HL-60 (cell line): ENCODE results near the gene TMEM266.

ENCODE experiments used
- DNase-seq, 2 experiments: peaks; one replicate each; pipeline ENCODE4 v3.0.0-alpha.2; 2010 to 2020; ENCODE audit warnings: low read depth in 1 of 2, low spot score in 1 of 2
- H3K27ac ChIP-seq: fragments of 250-450 bp; sonication (Bioruptor Pico); replicated peaks from 2 replicates; pipeline ENCODE4 v1.5.1; 2020; ENCODE audit warnings: mild to moderate bottlenecking, moderate library complexity
- H3K27me3 ChIP-seq: fragments of 250-450 bp; sonication (Bioruptor Pico); 2 replicates; pipeline ENCODE4 v1.5.1; 2021; ENCODE audit warnings: mild to moderate bottlenecking, moderate library complexity; ENCODE audit not compliant: insufficient read depth, poor library complexity, severe bottlenecking
- H3K4me3 ChIP-seq: replicated peaks from 2 replicates; pipeline ENCODE4 v1.5.1; 2011; ENCODE audit warnings: mild to moderate bottlenecking, control low read depth, low read length; ENCODE audit not compliant: insufficient read depth
- GABPA ChIP-seq: IDR thresholded peaks from 2 replicates; pipeline ENCODE4 v1.6.1; 2012; ENCODE audit warnings: low read depth
- POLR2AphosphoS5 ChIP-seq: IDR thresholded peaks from 2 replicates; pipeline ENCODE4 v1.6.1; 2012; ENCODE audit warnings: low read depth
- SPI1 ChIP-seq: IDR thresholded peaks from 2 replicates; pipeline ENCODE4 v1.6.1; 2012; ENCODE audit warnings: low read depth, mild to moderate bottlenecking, borderline replicate concordance
- TF ChIP-seq, protein P1 (sequence below): IDR thresholded peaks from 2 replicates; pipeline ENCODE4 v1.6.1; 2012; ENCODE audit warnings: low read depth; ENCODE audit not compliant: insufficient replicate concordance
- TF ChIP-seq, protein P2 (sequence below): IDR thresholded peaks from one replicate; pipeline ENCODE4 v1.5.1; 2011; ENCODE audit warnings: low read length, control low read depth, inconsistent platforms; ENCODE audit not compliant: insufficient read depth

Gene TMEM266

DNA sequence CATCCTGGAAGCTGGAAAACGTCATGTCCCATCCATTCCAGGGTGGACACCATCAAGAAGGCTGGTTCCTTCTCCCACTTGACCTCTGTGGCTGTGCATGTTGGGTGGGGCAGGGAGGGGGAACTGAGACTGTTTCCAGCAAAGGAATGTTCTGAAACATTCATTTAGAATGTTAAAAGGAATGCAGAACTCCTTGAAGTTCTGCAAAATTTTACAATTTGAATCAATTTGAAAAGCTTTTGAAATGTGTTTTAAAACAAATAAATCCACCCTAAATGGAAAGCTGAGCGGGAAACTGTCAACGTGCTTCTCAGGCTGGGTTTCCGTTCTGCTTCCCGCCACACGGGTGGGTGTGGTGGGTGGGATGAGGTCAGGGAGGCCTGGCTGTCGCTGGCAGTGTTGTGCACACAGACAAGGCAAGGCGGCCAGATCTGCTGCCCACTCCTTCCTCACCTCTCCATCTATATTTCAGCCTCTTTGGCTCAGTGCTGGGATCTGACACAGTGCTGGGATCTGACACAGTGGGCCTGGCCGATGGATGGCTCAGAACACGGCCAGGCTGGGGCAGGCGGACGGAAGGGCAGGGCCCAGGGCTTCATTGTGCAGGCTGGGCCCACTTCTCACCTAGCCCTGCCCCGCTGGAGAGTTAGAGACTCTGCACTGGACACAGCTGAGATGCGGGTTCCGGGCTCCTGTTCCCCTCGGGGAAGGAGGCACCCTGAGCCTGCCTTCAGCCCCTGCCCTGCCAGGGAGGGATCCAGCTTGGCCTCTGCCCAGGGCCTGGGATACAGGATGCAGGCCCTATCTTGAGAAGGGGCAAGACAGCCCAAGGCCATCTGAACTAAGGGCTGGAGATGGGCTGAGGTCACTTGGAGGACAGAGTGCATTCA is 110.4 kb downstream of the TMEM266 start:
- H3K27ac ChIP-seq = no peak overlapping the region
- no peak overlapping the region for H3K4me3 ChIP-seq
- no peaks in the 10 kb centered on the region for H3K27me3 ChIP-seq
- TF ChIP-seq GABPA = no peak
- TF ChIP-seq, protein P1, sequence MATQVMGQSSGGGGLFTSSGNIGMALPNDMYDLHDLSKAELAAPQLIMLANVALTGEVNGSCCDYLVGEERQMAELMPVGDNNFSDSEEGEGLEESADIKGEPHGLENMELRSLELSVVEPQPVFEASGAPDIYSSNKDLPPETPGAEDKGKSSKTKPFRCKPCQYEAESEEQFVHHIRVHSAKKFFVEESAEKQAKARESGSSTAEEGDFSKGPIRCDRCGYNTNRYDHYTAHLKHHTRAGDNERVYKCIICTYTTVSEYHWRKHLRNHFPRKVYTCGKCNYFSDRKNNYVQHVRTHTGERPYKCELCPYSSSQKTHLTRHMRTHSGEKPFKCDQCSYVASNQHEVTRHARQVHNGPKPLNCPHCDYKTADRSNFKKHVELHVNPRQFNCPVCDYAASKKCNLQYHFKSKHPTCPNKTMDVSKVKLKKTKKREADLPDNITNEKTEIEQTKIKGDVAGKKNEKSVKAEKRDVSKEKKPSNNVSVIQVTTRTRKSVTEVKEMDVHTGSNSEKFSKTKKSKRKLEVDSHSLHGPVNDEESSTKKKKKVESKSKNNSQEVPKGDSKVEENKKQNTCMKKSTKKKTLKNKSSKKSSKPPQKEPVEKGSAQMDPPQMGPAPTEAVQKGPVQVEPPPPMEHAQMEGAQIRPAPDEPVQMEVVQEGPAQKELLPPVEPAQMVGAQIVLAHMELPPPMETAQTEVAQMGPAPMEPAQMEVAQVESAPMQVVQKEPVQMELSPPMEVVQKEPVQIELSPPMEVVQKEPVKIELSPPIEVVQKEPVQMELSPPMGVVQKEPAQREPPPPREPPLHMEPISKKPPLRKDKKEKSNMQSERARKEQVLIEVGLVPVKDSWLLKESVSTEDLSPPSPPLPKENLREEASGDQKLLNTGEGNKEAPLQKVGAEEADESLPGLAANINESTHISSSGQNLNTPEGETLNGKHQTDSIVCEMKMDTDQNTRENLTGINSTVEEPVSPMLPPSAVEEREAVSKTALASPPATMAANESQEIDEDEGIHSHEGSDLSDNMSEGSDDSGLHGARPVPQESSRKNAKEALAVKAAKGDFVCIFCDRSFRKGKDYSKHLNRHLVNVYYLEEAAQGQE = no peak
- no peak for TF ChIP-seq SPI1
- TF ChIP-seq, protein P2, sequence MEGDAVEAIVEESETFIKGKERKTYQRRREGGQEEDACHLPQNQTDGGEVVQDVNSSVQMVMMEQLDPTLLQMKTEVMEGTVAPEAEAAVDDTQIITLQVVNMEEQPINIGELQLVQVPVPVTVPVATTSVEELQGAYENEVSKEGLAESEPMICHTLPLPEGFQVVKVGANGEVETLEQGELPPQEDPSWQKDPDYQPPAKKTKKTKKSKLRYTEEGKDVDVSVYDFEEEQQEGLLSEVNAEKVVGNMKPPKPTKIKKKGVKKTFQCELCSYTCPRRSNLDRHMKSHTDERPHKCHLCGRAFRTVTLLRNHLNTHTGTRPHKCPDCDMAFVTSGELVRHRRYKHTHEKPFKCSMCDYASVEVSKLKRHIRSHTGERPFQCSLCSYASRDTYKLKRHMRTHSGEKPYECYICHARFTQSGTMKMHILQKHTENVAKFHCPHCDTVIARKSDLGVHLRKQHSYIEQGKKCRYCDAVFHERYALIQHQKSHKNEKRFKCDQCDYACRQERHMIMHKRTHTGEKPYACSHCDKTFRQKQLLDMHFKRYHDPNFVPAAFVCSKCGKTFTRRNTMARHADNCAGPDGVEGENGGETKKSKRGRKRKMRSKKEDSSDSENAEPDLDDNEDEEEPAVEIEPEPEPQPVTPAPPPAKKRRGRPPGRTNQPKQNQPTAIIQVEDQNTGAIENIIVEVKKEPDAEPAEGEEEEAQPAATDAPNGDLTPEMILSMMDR = no peak
- TF ChIP-seq POLR2AphosphoS5 = no peak
- DNase-seq = no peak

DNA sequence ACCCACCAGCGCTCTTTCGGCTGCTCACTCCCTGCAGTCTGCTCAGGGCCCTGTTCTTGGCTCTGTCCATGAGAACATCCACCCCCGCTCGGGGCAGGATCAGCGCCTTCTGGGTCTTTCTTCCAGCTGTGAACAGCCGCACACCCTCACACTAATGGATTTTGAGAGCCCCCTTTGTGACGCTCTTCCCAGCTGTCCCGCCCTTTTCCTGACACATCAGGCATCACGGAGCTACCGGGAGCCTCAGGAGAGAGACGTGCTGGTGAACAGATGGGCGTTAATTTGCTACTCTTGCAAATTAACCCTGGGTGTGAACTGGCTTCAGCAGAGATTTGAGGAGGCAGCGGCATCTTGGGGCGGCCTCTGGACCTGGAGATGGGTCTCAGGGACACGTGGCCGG is 113.0 kb downstream of the TMEM266 start:
- Histone ChIP-seq H3K27me3 (no peaks in the 10 kb centered on the region), H3K27ac (no peak overlapping the region), H3K4me3 (no peak overlapping the region)
- TF ChIP-seq, protein P2 = no peak
- TF ChIP-seq SPI1 (no peak), GABPA (no peak), POLR2AphosphoS5 (no peak)
- TF ChIP-seq, protein P1 = no peak
- no peak for DNase-seq

DNA sequence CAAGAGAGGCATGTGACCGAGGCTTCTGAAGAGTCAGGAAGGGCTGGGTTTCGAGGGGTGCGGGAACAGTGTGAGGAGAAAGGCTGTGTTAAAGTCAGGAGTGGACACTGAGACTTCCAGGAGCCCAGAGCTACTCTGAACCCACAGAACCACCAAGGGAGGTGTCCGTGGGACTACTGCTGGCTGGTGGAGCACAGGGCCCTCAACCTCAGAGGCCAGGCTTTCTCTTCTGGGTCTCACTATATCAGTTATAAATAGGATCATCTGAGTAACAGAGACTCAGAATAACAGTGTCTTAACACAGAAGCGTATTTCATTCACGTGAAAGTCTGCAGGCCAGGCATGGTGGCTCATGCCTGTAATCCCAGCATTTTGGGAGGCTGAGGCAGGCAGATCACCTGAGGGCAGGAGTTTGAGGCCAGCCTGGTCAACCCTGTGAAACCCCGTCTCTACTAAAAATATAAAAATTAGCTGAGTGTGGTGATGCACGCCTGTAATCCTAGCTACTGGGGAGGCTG is 113.6 kb downstream of the TMEM266 start:
- TF ChIP-seq SPI1 (no peak), GABPA (no peak), POLR2AphosphoS5 (no peak)
- TF ChIP-seq, protein P2 = no peak
- TF ChIP-seq, protein P1 = no peak
- Histone ChIP-seq H3K27ac (no peak overlapping the region), H3K27me3 (no peaks in the 10 kb centered on the region), H3K4me3 (no peak overlapping the region)
- no peak for DNase-seq
